Skeletal muscle satellite cell (primary cell): ENCODE results near the gene GATB.

Experiments used
- H3K27me3 ChIP-seq: 2 replicates; pipeline ENCODE4 v1.7.0; 2013; ENCODE audit warnings: low read length; ENCODE audit not compliant: control insufficient read depth, insufficient read depth
- H3K36me3 ChIP-seq: 2 replicates; pipeline ENCODE4 v1.7.0; 2013; ENCODE audit warnings: mild to moderate bottlenecking, control low read depth, low read length; ENCODE audit not compliant: insufficient read depth
- H3K4me1 ChIP-seq: 2 replicates; pipeline ENCODE4 v1.7.0; 2013; ENCODE audit warnings: low read length; ENCODE audit not compliant: control insufficient read depth, insufficient read depth
- H3K4me2 ChIP-seq: 2 replicates; pipeline ENCODE4 v1.7.0; 2013; ENCODE audit warnings: mild to moderate bottlenecking, low read length
- H3K4me3 ChIP-seq: 2 replicates; pipeline ENCODE4 v1.7.0; 2013; ENCODE audit warnings: low read length
- H3K9ac ChIP-seq: 2 replicates; pipeline ENCODE4 v1.7.0; 2013; ENCODE audit warnings: mild to moderate bottlenecking, low read depth, low read length, moderate library complexity
- H3K9me3 ChIP-seq: replicated peaks from 2 replicates; pipeline ENCODE4 v1.7.0; 2013; ENCODE audit warnings: mild to moderate bottlenecking, control low read depth, low read length

Gene GATB

GRCh38 chr4:151715881-151716280 lies 44.9 kb downstream of the GATB start:
- H3K27me3 ChIP-seq, result no peaks in the 10 kb centered on the region
- no peaks in the 10 kb centered on the region for H3K36me3 ChIP-seq
- H3K9ac ChIP-seq, result no peak overlapping the region

GRCh38 chr4:151712777-151713176 lies 48.0 kb downstream of the GATB start:
- no peak overlapping the region for H3K9ac ChIP-seq
- H3K4me3 ChIP-seq, result no peak overlapping the region
- no peaks in the 10 kb centered on the region for H3K36me3 ChIP-seq
- H3K4me2 ChIP-seq, result no peak overlapping the region
- no peaks in the 10 kb centered on the region for H3K4me1 ChIP-seq
- no peaks in the 10 kb centered on the region for H3K27me3 ChIP-seq
- no peaks in the 10 kb centered on the region for H3K9me3 ChIP-seq

More at GRCh38 chr4:151715881-151716280, 44.9 kb downstream of the GATB start:
- no peaks in the 10 kb centered on the region for H3K4me1 ChIP-seq
- H3K4me2 ChIP-seq, result no peak overlapping the region
- H3K4me3 ChIP-seq, result no peak overlapping the region
- no peaks in the 10 kb centered on the region for H3K9me3 ChIP-seq

GRCh38 chr4:151711646-151712045 lies 49.2 kb downstream of the GATB start:
- no peaks in the 10 kb centered on the region for H3K36me3 ChIP-seq
- H3K9me3 ChIP-seq, result no peaks in the 10 kb centered on the region
- H3K27me3 ChIP-seq, result no peaks in the 10 kb centered on the region

GRCh38 chr4:151709587-151709986 lies 51.2 kb downstream of the GATB start:
- no peak overlapping the region for H3K4me3 ChIP-seq
- H3K9ac ChIP-seq, result no peak overlapping the region
- no peaks in the 10 kb centered on the region for H3K27me3 ChIP-seq
- no peaks in the 10 kb centered on the region for H3K4me1 ChIP-seq
- H3K36me3 ChIP-seq, result peaks cover 3% of the 10 kb centered on the region
- no peaks in the 10 kb centered on the region for H3K9me3 ChIP-seq
- H3K4me2 ChIP-seq, result no peak overlapping the region

More at GRCh38 chr4:151711646-151712045, 49.2 kb downstream of the GATB start:
- no peak overlapping the region for H3K4me2 ChIP-seq
- no peak overlapping the region for H3K9ac ChIP-seq
- H3K4me3 ChIP-seq, result no peak overlapping the region
- H3K4me1 ChIP-seq, result no peaks in the 10 kb centered on the region

GRCh38 chr4:151709071-151709470 lies 51.7 kb downstream of the GATB start:
- no peaks in the 10 kb centered on the region for H3K9me3 ChIP-seq
- H3K27me3 ChIP-seq, result no peaks in the 10 kb centered on the region
- peaks cover 3% of the 10 kb centered on the region for H3K36me3 ChIP-seq
- H3K4me3 ChIP-seq, result no peak overlapping the region
- no peaks in the 10 kb centered on the region for H3K4me1 ChIP-seq
- no peak overlapping the region for H3K9ac ChIP-seq
- no peak overlapping the region for H3K4me2 ChIP-seq

- Histone ChIP-seq H3K36me3 (peaks cover 8% of the 10 kb centered on the region), H3K27me3 (no peaks in the 10 kb centered on the region), H3K4me2 (no peak overlapping the region), H3K4me3 (no peak overlapping the region), H3K9ac (no peak overlapping the region), H3K4me1 (no peaks in the 10 kb centered on the region), H3K9me3 (no peaks in the 10 kb centered on the region)
Observed at GRCh38 chr4:151708100-151708499, 52.7 kb downstream of the GATB start.

- Histone ChIP-seq H3K9me3 (no peaks in the 10 kb centered on the region), H3K27me3 (no peaks in the 10 kb centered on the region), H3K9ac (no peak overlapping the region), H3K4me1 (no peaks in the 10 kb centered on the region), H3K4me3 (no peak overlapping the region), H3K36me3 (peaks cover 15% of the 10 kb centered on the region), H3K4me2 (no peak overlapping the region)
Observed at GRCh38 chr4:151703401-151703800, 57.4 kb downstream of the GATB start.

GRCh38 chr4:151702256-151702655 lies 58.6 kb downstream of the GATB start:
- no peaks in the 10 kb centered on the region for H3K4me1 ChIP-seq
- H3K36me3 ChIP-seq, result peaks cover 15% of the 10 kb centered on the region
- no peaks in the 10 kb centered on the region for H3K9me3 ChIP-seq
- H3K4me3 ChIP-seq, result no peak overlapping the region
- H3K9ac ChIP-seq, result no peak overlapping the region
- no peak overlapping the region for H3K4me2 ChIP-seq
- no peaks in the 10 kb centered on the region for H3K27me3 ChIP-seq

GRCh38 chr4:151700566-151701316 lies 60.1 kb downstream of the GATB start:
- Histone ChIP-seq H3K4me3 (no peak overlapping the region), H3K4me2 (no peak overlapping the region), H3K9ac (no peak overlapping the region), H3K27me3 (no peaks in the 10 kb centered on the region), H3K4me1 (no peaks in the 10 kb centered on the region), H3K36me3 (peaks cover 15% of the 10 kb centered on the region), H3K9me3 (no peaks in the 10 kb centered on the region)

GRCh38 chr4:151698213-151698612 lies 62.6 kb downstream of the GATB start:
- H3K27me3 ChIP-seq, result no peaks in the 10 kb centered on the region
- H3K9me3 ChIP-seq, result no peaks in the 10 kb centered on the region

GRCh38 chr4:151694961-151695720 lies 65.7 kb downstream of the GATB start:
- no peaks in the 10 kb centered on the region for H3K9me3 ChIP-seq
- no peak overlapping the region for H3K4me3 ChIP-seq
- no peaks in the 10 kb centered on the region for H3K27me3 ChIP-seq
- H3K9ac ChIP-seq, result no peak overlapping the region
- H3K36me3 ChIP-seq, result no peaks in the 10 kb centered on the region
- no peak overlapping the region for H3K4me2 ChIP-seq
- peaks cover 32% of the 10 kb centered on the region for H3K4me1 ChIP-seq

More at GRCh38 chr4:151698213-151698612, 62.6 kb downstream of the GATB start:
- peaks cover 8% of the 10 kb centered on the region for H3K36me3 ChIP-seq
- H3K4me1 ChIP-seq, result peaks cover 4% of the 10 kb centered on the region
- H3K9ac ChIP-seq, result no peak overlapping the region
- no peak overlapping the region for H3K4me3 ChIP-seq
- H3K4me2 ChIP-seq, result no peak overlapping the region
